Suppressor macrophage (primary cell): Measurements from ENCODE around the gene PLXND1.

Experiments used
- DNase-seq, 4 experiments: peaks; one replicate each; pipeline ENCODE4 v3.0.0-alpha.2; 2020 to 2022

Gene PLXND1

GRCh38 chr3:129582799-129583198 is 23.7 kb downstream of the PLXND1 start:
- DNase-seq = peak in 2 of 4 experiments; percentile 34 to 45

GRCh38 chr3:129581623-129582022 is 24.9 kb downstream of the PLXND1 start:
- DNase-seq = no peak

- no peak for DNase-seq
These were observed 26.5 kb downstream of the PLXND1 start for GRCh38 chr3:129579991-129580390.

GRCh38 chr3:129577925-129578786 is 28.3 kb downstream of the PLXND1 start:
- peak; percentile 77 to 85 (median 84) for DNase-seq

- peak; percentile 55 to 70 (median 58) for DNase-seq
These were observed 29.1 kb downstream of the PLXND1 start for GRCh38 chr3:129577366-129577765.

- DNase-seq = peak; percentile 76 to 88 (median 84)
These were observed 29.7 kb downstream of the PLXND1 start for GRCh38 chr3:129576514-129577352.

- no peak for DNase-seq
These were observed 30.5 kb downstream of the PLXND1 start for GRCh38 chr3:129575997-129576384.

- no peak for DNase-seq
These were observed 31.1 kb downstream of the PLXND1 start for GRCh38 chr3:129575233-129575996.

GRCh38 chr3:129574206-129574605 is 32.3 kb downstream of the PLXND1 start:
- no peak for DNase-seq

GRCh38 chr3:129573493-129573892 is 33.0 kb downstream of the PLXND1 start:
- no peak for DNase-seq

GRCh38 chr3:129572603-129573002 is 33.9 kb downstream of the PLXND1 start:
- no peak for DNase-seq

- no peak for DNase-seq
These were observed 34.6 kb downstream of the PLXND1 start for GRCh38 chr3:129571605-129572547.

- no peak for DNase-seq
These were observed 36.6 kb downstream of the PLXND1 start for GRCh38 chr3:129569856-129570255.

- no peak for DNase-seq
These were observed 38.5 kb downstream of the PLXND1 start for GRCh38 chr3:129567939-129568338.

GRCh38 chr3:129567176-129567705 is 39.2 kb downstream of the PLXND1 start:
- no peak for DNase-seq

GRCh38 chr3:129565902-129566301 is 40.6 kb downstream of the PLXND1 start:
- no peak for DNase-seq

GRCh38 chr3:129564981-129565644 is 41.4 kb downstream of the PLXND1 start:
- DNase-seq = no peak

GRCh38 chr3:129563850-129564535 is 42.5 kb downstream of the PLXND1 start:
- DNase-seq = no peak

- DNase-seq = no peak
These were observed 43.1 kb downstream of the PLXND1 start for GRCh38 chr3:129563332-129563731.

- DNase-seq = no peak
These were observed 43.7 kb downstream of the PLXND1 start for GRCh38 chr3:129562803-129563202.
